Measurements from ENCODE around the gene NSMCE1. TPM values are rescaled to one million over a fixed set of nuclear protein-coding genes. Genes with fewer than 3 reads are reported as not detected.
A peak's percentile ranks its signal among the peaks of the same experiment; 100 is the strongest.
"Not testable (repeated sequence)": the region's sequence is repeated elsewhere in the genome, so short reads cannot be mapped to it uniquely, and the experiment has no call there.

The NSMCE1 gene
- total RNA-seq, 4 donors from 2014 or later = 3.2 to 43.6 (median 35.6) TPM

- Histone ChIP-seq H3K36me3 (no peaks in the 10 kb centered on the region), H3K4me1 (no peaks in the 10 kb centered on the region), H3K27me3 (no peaks in the 10 kb centered on the region), H3K9me3 (no peaks in the 10 kb centered on the region), H3K27ac (peak within 1 kb of the TSS; percentile 94 to 99), H3K4me3 (peak within 1 kb of the TSS; percentile 69 to 78)
- peak; percentile 100 for DNase-seq
- intact Hi-C loops (cut with DNase I; ENCODE audit: low total_unique reads) = no loop called here
- peak; percentile 67 to 76 for TF ChIP-seq POLR2A (IDR thresholded peaks at IDR 0.05)
- peak in 1 of 4 experiments; percentile 33 for TF ChIP-seq CTCF (IDR thresholded peaks at IDR 0.05)
Observed at GRCh38 chr16:27203507-27204311, 64.9 kb downstream of the NSMCE1 start, which contains the start of gene KDM8. TSS of gene KDM8 (plus strand) at chr16:27203526. CDS start at chr16:27210124, 6,598 bp downstream.

GRCh38 chr16:27202923-27203506 lies 65.6 kb downstream of the NSMCE1 start:
- peak overlapping the region; percentile 94 to 99 for H3K27ac ChIP-seq
- H3K4me1 ChIP-seq = no peaks in the 10 kb centered on the region
- TF ChIP-seq CTCF (IDR thresholded peaks at IDR 0.05) = no peak
- no peak for TF ChIP-seq POLR2A (IDR thresholded peaks at IDR 0.05)
- H3K36me3 ChIP-seq = no peaks in the 10 kb centered on the region
- peak overlapping the region; percentile 69 to 78 for H3K4me3 ChIP-seq
- DNase-seq = peak; percentile 94 to 95
- no peaks in the 10 kb centered on the region for H3K9me3 ChIP-seq
- intact Hi-C loops (cut with DNase I; ENCODE audit: low total_unique reads) = no loop called here
- no peaks in the 10 kb centered on the region for H3K27me3 ChIP-seq

- DNase-seq; intact Hi-C loops (cut with DNase I; ENCODE audit: low total_unique reads); H3K27me3 ChIP-seq; H3K36me3 ChIP-seq; H3K4me1 ChIP-seq; H3K4me3 ChIP-seq; H3K9me3 ChIP-seq; H3K27ac ChIP-seq: not testable (repeated sequence)
Observed at GRCh38 chr16:27200914-27201313, 67.7 kb downstream of the NSMCE1 start.

GRCh38 chr16:27199736-27200135 lies 68.8 kb downstream of the NSMCE1 start:
- no peak overlapping the region for H3K4me3 ChIP-seq
- H3K27ac ChIP-seq = no peak overlapping the region
- no peaks in the 10 kb centered on the region for H3K27me3 ChIP-seq
- TF ChIP-seq CTCF (IDR thresholded peaks at IDR 0.05) = no peak
- TF ChIP-seq POLR2A (IDR thresholded peaks at IDR 0.05) = no peak
- H3K4me1 ChIP-seq = no peaks in the 10 kb centered on the region
- intact Hi-C loops (cut with DNase I; ENCODE audit: low total_unique reads) = loop anchor here (10.0 kb wide), 1 partner anchor 175 kb away; no protein-coding TSS in a partner anchor
- no peaks in the 10 kb centered on the region for H3K36me3 ChIP-seq
- no peaks in the 10 kb centered on the region for H3K9me3 ChIP-seq
- no peak for DNase-seq

GRCh38 chr16:27199235-27199586 lies 69.4 kb downstream of the NSMCE1 start:
- TF ChIP-seq CTCF (IDR thresholded peaks at IDR 0.05) (no peak), POLR2A (IDR thresholded peaks at IDR 0.05) (no peak)

More at GRCh38 chr16:27199235-27199586, 69.4 kb downstream of the NSMCE1 start:
- no peak for DNase-seq
- Histone ChIP-seq H3K36me3 (no peaks in the 10 kb centered on the region), H3K4me3 (no peak overlapping the region), H3K27me3 (no peaks in the 10 kb centered on the region), H3K4me1 (no peaks in the 10 kb centered on the region), H3K9me3 (no peaks in the 10 kb centered on the region), H3K27ac (no peak overlapping the region)
- intact Hi-C loops (cut with DNase I; ENCODE audit: low total_unique reads) = loop anchor here (10.0 kb wide), 1 partner anchor 176 kb away; no protein-coding TSS in a partner anchor
